Activated CD4-positive, alpha-beta T cell treated with anti-CD3 and anti-CD28 coated beads, Interleukin-2, amount 50 U/mL, for 1 hour (primary cell): ENCODE data around the gene BUB1.
"Not testable (repeated sequence)": the region's sequence is repeated elsewhere in the genome, so short reads cannot be mapped to it uniquely, and the experiment has no call there.

Experiments used
- DNase-seq: peaks from one replicate; pipeline ENCODE4 v3.0.0-alpha.2; 2020

The BUB1 gene

DNA sequence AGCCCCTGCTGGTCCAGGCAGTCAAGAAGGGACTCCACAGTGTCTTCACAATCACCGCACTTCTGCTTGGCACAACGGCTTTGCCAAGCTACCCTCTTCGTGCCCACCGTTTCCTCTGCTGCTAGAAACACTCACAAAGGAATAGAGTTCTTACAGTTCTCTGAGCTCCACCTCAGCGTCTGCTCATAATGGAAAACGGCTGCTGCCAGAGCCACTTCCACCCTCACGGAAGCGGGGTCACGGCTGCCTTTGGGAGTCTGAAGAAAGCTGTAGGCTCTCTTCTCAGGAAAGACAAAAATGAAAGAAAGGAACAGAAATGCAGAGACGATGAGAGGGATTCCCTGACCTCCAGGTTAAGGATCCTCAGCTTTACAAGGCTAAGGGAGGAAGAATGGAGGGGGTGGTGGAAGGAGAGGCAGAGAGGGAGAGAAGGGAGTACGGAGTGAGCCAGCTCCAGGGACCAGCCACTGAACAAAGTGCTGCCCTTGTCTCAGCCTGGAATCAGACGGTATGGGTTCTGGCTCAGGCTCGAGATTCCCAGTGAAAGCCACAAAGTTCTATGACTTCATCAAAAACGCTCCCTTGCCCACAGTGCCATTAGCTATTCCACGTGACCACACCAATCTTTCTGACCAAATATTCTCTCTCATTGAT lies 88.1 kb downstream of the BUB1 start:
- not testable (repeated sequence) for DNase-seq

DNA sequence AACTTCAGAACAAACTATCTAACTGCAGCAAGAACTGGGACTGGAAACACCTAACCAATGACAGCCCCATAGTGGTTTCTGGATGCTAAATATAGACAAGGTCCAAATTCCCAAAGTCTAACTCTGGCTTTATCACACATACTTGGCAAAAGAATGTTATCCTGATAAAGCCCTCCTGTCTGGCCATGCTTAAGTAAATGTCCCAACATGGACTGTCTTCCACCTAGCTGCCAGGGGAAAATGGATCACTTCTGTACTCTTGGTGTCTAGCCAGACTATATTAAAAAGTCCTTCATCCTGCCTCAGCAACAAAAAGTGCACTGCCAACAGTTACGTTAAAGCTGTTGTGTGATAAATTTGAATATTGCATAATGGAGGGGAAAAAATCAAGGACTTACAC lies 89.3 kb downstream of the BUB1 start:
- DNase-seq = not testable (repeated sequence)
